NCI-H345 (cell line): ENCODE results near the gene ASB2.

Experiments
- DNase-seq: peaks from one replicate; lab custom pipeline; 2025; lab: John Stamatoyannopoulos, UW

ASB2 gene, protein sequence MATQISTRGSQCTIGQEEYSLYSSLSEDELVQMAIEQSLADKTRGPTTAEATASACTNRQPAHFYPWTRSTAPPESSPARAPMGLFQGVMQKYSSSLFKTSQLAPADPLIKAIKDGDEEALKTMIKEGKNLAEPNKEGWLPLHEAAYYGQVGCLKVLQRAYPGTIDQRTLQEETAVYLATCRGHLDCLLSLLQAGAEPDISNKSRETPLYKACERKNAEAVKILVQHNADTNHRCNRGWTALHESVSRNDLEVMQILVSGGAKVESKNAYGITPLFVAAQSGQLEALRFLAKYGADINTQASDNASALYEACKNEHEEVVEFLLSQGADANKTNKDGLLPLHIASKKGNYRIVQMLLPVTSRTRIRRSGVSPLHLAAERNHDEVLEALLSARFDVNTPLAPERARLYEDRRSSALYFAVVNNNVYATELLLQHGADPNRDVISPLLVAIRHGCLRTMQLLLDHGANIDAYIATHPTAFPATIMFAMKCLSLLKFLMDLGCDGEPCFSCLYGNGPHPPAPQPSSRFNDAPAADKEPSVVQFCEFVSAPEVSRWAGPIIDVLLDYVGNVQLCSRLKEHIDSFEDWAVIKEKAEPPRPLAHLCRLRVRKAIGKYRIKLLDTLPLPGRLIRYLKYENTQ

DNA sequence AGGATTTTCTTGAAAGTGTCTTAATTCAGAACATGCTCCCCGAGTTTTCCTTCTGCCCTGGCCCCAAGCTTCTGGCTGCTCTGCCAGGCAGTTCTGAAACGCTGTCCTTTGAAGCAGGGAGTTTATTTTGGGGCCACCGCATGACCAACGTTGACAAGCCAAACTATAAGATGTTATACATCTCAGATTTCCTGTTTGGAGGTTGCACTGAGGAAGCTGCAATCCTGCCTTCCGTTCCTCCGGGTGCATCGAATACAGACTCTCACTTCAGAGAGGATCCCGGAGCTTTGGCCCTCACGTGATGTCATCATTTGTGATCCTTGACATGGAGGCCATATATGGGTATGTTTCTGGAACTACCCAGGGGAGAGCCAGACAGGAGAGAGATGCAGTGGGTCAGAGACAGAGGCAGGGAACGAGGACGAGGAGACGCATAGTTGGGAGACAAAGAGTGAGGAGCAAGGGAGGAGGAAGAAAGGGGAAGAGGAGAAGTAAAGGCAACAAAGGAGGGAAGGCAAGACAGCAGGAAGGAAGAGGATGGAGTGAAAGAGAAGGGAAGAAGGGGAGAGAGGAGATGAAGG is at the start of gene ASB2:
ASB2 (minus strand) TSS at position 94 of the 581 bp plus-strand sequence. CDS start 12,031 bp downstream, outside the sequence.
- DNase-seq = no peak

DNA sequence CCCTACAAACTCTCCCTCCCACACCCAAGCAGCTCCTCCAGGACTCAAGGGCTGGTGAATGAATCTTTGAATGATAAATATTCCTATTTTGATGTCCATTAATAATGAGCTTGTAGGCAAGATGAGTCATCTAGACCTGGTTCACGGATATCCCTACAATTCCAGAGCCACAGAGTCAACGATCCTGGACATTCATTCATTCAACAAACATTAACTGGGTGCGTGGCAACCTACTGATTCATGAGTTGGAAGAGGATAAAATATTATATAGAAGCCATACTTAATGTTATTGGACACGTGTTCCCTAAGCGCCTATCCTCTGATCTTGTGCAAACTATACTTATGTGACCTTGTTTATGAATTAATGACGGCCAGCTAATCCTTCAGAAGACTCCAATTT is 49.4 kb upstream of the ASB2 start:
- DNase-seq = no peak

DNA sequence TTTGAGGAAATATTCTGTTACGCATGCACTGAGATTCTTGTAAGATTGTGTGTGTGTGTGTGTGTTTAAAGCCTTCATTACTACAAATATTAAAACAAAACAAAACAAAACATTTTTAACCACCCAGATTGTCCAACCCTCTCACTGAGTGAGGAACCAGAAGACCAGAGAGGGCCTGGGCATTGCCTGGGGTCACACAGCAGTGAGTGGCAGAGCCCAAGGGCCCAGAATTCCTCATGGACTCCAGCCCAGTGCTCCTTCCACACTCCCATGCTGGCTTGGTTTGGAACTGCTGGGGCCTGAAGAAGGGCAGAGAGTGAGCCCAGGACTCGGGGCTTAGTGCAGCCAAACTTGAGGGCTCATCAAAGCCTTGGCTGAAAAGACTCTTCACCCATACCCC is 48.2 kb upstream of the ASB2 start:
- DNase-seq = no peak

DNA sequence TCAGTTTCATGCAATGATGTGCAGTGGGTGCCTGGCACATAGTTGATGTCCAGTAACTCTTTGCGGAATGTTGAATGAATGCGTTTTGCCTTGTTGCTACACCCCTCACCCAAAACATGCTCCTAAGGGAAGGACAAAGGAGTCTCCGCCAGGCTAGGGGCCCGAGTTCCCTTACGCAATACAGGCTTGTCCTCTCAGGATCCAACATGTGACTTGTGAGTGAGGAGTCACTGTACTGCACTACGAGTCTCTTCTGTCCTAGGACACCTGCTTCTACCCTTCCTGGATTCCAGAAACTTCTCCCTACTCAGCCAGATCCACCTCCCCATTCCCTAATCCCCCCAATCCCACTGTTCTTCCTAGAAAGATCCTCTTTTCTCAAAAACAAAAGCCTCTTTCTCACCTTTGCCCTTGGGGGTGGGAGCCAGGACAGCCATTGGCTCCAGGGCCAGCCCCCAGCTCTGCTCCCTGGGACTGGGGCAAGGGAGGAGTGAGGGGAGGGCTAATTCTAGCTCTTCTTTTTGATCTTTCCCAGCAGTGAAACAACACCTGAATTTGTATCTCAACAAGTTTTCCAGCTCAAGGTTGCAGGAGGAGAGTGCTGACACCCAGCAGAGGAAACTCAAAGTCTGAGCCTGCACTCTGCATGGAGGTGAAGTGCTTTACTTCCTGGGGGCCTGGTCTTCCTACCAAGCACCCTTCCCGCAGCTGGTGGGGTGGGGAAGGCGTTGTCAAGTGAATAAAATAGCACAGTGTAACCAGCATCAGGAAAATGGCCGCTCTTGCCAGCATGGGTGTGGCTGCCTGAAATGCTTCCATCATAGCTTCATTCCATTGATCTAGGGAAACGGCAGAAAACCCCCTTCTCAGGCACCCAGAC is 46.4 kb upstream of the ASB2 start:
- DNase-seq = no peak

DNA sequence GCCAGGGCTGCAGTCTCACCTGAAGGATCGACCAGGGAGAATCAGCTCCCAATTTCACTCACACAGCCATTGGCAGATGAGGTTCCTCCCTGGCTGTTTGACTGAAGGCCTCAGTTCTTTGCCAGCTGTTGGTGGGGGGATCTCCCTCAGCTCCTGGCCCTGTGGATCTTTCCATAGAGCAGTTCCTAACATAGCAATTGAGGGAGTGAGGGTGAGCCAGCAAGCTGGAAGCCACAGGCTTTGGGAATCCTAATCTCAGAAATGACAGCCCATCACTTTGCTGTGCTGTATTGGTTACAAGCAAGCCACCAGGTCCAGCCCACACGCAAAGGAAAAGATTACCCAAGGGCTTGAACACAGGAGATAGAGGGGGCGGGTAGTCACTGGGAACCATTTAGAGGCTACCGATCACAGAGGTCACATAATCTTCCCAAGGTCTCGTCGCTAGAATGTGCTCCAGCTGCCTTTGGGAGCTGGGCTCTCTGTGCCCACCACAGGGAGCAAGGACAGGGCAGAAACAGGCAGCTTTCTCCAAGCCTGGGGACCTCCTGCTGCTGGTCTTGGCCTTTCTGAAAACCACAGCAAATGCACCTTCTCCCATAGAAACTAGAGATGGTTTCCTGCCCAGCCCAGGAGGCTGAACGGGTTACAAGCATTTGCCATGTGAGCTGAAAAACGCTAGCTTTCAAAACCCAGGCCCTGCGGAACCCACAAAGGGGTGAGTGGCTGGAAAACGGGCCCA is 45.2 kb upstream of the ASB2 start:
- DNase-seq = no peak

DNA sequence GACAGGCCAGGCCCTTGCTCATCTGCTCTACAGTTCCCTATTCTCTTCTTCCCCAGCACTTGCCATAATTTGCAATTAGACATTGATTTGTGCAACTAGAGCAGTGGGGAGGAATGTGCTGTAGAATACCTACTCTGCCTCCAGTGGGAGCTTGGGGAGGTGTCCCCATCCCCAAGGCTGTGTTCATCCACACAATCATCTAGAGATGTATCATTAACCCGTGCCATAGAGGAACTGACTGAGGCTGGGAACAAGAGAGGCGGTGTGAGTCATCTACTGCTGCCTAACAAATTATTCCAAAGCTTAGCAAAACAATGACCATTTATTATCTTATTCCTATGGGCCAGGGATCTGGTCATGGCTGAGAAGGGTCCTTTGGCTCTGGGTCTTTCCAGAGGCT is 44.6 kb upstream of the ASB2 start:
- no peak for DNase-seq

DNA sequence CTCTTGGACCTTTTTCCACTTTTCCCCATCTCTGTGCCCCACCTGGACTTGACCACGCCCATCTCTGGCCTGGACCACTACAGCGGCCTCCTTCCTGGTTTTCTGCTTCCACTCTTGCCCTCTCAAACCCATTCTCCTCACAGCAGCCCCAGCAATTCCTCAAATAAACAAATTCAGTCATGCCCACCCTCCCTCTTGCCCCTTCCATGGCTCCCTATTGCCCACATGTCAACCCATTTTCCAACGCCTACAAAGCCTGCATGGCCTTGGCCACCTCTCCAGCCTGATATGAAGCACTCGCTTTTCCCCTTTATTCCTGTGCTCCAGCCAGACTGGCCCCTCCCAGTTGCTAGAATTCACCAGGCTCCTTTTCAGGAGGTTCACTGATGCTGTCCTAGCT is 43.9 kb upstream of the ASB2 start:
- DNase-seq = no peak

DNA sequence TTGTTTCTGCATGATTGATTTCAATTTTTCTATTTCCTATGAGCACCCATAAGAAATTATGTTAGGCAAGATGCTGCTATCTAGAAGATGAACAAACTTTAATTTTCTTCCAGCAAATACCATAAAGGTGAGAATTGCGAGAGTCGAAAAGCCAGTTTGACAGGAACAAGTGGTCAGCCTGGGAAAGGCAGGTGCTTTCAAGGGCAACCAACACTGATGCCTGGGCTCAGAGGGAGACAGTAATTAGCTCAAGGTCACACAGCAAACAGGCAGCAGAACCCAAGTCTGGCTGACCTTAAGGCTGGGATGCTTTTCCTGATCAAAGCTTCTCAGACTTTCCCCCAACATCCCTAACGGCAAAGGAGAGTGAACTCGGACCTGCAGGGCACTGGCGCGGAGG is 43.0 kb upstream of the ASB2 start:
- DNase-seq = no peak

DNA sequence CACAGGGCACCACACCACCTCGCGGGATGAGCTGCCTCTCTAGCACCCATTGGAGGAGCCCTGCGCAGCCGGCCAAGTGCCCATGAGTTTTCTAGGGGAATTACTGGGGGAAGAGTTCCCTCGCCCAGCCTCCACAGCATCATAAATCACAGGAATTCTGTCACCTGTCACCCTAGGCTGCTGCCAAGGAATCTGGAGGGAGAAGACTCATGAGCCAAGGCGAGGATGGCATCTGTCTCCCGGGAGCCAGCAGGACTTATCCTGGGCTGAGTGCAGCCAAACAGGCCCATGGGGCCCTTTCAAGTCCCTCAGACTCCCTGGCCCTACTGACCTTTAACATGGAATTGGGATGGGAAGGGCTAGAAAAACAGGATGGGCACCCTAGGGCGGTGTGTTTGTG is 41.9 kb upstream of the ASB2 start:
- DNase-seq = no peak

DNA sequence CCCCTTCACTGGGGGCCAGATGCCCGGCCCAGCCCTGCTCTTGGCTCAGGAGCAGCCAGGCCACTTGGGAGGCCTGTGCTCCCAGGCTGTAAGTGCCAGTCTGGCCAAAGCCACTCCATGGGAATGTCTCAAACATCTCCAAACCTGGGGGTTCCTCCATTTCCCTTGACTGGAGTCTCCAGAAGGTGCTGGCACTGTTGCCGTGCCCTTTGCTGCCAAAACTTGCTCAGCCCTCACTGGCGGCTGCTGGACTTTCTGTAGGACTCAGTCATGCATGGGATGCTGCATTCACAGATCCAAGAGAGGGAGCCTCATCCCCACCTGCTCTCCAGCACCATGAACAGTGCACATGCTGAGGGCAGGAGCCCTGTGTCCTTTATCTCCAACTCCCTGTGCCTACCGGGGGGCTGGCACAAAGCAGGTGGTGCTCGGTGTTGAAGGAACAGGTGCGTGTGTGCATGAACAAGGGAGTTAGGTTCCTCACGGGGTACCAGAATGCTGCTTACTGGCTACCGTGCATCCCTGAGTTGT is 40.1 kb upstream of the ASB2 start:
- no peak for DNase-seq

DNA sequence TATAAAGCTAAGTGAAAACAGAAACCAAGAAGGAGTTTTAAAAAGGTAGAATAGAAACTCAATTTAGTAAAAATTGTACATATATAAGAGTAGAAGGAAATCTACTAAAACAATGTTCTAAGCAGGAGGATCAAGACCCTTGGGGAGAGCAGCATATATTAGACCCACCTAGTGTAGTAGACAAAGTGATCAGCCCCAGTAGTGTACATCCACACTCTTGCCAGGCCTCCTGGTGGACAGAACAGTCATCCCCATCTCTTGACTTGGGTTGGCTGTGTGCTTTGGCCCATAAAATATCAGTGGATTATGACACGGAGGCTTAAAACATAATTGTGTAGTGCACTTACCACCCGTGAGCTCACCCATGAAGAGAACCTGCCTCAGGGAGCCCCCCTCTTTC is 38.9 kb upstream of the ASB2 start:
- DNase-seq = no peak

DNA sequence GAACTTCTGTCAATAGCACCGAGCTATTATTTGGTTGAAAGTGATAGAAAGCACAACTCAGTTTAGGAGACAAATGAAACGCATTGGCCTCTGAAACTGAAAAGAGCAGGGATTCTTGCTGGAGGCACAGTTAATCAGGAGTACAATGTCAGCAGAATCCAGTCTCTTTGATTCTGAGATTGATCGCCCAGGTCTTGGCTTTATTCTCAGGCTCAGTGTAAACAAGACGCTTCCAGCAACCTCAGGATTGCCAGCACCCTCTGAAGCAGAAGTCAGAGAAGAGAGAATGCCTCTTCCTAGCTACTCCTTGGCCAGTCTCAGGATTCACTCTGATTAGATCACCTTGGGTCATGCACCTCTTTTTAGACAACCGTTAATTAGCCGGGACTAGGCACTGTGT is 38.0 kb upstream of the ASB2 start:
- DNase-seq = no peak

DNA sequence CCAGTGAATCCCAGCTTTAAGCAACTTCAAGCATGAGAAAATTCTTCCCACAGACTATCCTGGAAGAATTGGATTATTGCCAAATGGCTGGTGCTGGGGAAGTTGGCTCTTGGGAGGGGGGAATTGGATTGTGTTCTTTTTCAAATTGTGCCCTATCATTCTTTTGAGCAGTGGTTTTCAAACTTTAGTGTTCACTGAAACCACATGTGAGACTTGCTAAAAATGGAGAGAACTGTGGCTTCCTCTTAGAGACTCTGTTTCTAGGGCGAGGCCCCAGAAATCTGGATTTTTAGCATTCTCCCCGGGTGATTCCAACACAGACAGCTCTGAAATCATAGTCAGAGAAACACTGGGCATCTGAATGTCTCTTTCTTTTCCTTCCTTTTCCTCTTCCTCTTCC is 35.4 kb upstream of the ASB2 start:
- DNase-seq = peak; percentile 48

DNA sequence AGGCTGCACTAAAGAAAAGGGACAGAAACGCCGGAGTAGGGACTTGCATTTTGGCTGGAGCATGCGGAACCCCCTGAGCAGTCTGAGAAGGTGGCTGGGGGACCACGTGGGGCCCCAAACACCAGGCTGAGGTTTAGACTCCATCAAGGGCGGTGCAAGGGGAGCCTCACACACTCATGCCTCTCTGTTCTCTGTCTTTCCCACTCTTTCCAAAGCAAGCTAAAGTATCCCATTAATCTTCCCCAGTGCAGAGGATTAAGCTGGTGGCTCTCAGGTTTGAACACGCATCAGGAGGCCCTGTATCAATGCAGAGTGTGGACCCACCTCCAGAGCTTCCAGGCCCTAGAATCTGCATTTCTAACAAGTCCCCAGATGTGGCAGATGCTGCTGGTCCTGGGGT is 34.3 kb upstream of the ASB2 start:
- no peak for DNase-seq

DNA sequence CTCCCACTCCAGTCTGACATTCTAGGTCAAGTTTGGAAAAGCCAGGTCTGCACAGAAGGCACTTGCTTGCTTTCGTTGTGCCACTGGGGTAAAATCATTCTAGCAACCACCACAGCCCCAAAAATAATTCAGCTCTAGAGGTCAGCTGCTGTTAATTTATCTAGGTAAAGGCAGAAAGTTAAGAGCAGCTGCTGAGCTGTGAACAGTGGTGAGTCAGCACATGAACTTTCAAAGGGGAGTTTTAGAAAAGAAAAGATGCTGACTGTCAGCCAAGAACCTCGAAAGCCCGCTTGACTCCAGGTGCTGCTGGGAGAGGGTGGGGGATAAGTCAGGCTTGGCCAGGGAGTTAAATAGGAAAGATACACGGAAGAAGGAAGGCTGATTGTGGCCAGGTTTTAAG is 33.4 kb upstream of the ASB2 start:
- DNase-seq = no peak

DNA sequence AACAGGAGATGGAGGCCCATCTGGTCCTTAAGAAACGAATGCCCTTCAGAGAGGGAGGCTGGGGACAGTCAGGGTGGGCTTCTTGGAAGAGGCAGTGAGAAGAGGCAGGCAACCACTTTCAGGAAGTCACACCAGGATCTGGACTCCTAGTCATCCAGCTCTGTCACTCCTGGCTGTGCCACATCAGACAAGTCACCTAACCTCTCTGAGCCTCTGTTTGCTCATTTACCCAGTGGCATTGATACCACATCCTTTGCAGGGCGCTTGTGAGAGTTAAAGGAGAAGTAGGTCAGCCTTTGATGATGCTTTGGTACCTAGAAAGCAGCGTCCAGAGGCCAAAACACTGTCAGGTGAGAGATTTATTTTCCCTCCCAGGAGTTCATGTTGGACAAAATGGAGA is 31.9 kb upstream of the ASB2 start:
- DNase-seq = no peak

DNA sequence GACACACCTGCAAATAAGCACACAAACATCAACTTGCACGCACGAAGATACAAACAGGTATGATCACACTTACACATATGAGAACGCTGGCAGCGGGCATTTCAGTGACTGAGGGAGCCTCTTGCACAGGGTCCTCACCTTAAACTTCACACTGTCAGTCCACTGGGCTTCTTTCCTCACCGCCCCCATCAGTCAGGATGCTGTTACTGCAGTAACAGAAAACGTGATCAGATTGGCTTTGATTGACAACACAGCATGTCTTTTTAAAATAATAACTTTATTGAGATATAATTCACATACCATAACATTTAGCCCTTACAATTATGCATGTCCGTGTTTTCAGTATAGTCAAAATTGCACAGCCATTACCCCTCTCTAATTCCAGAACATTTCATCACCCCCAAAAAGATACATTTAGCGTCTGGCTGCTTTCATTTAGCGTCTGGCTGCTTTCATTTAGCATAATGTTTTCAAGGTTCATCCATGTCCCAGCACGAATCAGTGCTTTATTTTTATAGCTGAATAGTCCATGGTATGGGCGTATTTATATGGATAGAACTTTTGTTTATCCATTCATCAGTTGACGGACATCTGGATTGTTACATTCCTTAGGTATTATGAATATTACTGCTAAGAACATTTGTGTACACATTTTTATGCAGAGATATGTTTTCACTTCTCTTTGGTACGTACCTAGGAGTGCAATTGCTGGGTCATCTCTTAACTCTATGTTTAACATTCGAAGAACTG is 29.1 kb upstream of the ASB2 start:
- no peak for DNase-seq

DNA sequence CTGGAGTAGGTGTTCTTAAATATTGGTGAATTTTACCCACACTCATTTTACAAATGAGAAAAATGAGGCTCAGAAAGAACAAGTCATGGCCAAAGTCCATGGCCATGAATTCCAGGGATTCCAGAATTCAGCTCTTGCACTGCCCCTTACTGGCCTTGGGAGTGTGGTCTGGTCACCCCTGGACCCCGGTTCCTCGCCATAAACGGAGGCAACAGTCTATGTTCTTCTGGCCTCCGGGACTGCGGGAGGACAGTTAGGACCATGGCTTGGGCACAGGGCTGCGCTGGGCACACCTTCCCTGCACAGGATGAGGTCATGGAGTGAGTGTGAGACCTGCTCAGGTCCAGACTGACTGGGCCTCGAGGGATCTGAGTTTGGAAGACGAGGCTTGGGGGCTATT is 27.6 kb upstream of the ASB2 start:
- no peak for DNase-seq

DNA sequence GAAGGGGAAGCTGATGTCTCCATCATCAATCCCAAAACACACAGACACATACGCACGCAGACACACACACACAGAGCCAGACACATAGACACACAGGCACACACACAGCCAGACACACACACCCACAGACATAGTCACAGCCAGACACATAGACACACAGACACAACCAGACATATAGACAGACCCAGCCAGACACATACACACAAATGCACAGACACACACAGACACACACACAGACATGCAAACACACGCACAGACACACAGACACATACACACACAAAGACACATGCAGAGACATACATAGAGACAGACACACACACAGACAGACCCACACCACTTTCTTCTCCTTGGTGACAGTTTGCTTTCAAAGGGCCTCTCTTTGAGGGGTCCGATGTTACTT is 27.0 kb upstream of the ASB2 start:
- DNase-seq = no peak

DNA sequence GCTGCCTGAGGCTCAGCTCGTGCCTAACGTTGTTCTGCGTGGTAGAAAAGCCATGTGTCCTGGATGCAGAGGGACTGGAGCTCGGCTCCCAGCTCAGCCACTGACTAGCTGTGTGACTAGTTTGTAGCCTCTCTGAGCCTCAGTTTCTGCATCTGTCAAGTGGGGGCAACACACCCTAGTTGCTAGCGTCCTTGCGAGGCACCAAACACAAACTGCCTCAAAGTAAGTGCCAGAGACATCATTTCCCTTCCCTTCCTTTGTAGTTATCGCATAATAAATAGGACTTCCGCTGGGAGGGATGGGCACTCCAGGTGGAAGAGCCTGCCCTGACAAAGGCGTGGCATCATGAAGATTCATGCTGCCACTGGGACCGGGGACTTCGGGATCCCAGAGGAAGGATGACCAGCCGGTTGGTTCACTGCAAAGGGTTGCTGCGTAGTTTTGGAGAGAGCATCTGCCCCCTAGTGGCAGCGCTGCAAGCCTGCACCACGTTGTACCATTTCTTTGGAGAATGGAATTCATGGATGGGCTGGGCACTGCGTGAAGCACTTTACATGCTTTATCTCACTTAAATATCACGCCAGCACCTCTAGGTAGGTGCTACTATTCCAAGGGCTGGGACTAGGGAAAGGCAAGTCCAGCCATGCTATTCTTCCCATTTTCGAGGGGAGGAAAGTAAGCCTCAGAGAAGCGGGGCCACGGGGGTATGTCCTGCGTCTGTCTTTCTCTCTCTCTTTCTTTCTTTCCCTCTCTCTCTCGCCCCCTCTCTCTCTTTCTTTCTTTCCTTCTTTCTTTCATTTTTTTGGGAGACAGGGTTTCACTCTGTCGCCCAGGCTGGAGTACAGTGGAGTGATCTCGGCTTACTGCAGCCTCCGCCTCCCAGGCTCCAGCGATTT is 25.4 kb upstream of the ASB2 start:
- DNase-seq = peak; percentile 70
